HG03175 (cell line): ENCODE results near the gene TPH1.
"Not testable (repeated sequence)": the region's sequence is repeated elsewhere in the genome, so short reads cannot be mapped to it uniquely, and the experiment has no call there.

Experiments used
- ATAC-seq: cut with Tn5 transposase; IDR thresholded peaks from one replicate; pipeline ENCODE4 v1.9.1; 2021; ENCODE audit warnings: mild to moderate bottlenecking, moderate library complexity; ENCODE audit not compliant: unreplicated experiment

The TPH1 gene

GRCh38 chr11:18027475-18027874 lies 18.6 kb downstream of the TPH1 start:
- ATAC-seq: no peak

GRCh38 chr11:18022419-18022818 lies 23.6 kb downstream of the TPH1 start:
- ATAC-seq: no peak

GRCh38 chr11:18019650-18020049 lies 26.4 kb downstream of the TPH1 start:
- ATAC-seq: no peak

- ATAC-seq: no peak
These were observed 29.3 kb downstream of the TPH1 start for GRCh38 chr11:18016789-18017188.

GRCh38 chr11:18014876-18015275 lies 31.2 kb downstream of the TPH1 start:
- no peak for ATAC-seq

- no peak for ATAC-seq
These were observed 32.1 kb downstream of the TPH1 start for GRCh38 chr11:18013790-18014507.

- peak; percentile 91 for ATAC-seq
These were observed 32.9 kb downstream of the TPH1 start, which contains the start of gene SERGEF for GRCh38 chr11:18012906-18013781. TSS of gene SERGEF (minus strand) at chr11:18013047. CDS start at chr11:18013010, 37 bp downstream.

GRCh38 chr11:18012122-18012905 lies 33.8 kb downstream of the TPH1 start:
- peak; percentile 8 for ATAC-seq

- ATAC-seq: no peak
These were observed 34.4 kb downstream of the TPH1 start for GRCh38 chr11:18011633-18012032.

- no peak for ATAC-seq
These were observed 35.0 kb downstream of the TPH1 start for GRCh38 chr11:18010977-18011586.

- ATAC-seq: no peak
These were observed 35.9 kb downstream of the TPH1 start for GRCh38 chr11:18010121-18010670.

GRCh38 chr11:18005376-18006129 lies 40.5 kb downstream of the TPH1 start:
- no peak for ATAC-seq

- ATAC-seq: peak; percentile 16
These were observed 44.9 kb downstream of the TPH1 start for GRCh38 chr11:18001191-18001590.

GRCh38 chr11:18000760-18001159 lies 45.3 kb downstream of the TPH1 start:
- peak; percentile 84 for ATAC-seq

GRCh38 chr11:18000128-18000527 lies 45.9 kb downstream of the TPH1 start:
- ATAC-seq: not testable (repeated sequence)
